Liver (tissue), 3 donors: Measurements from ENCODE around the gene KRT86.
"Not testable (repeated sequence)": the region's sequence is repeated elsewhere in the genome, so short reads cannot be mapped to it uniquely, and the experiment has no call there.

Source experiments
- RXRA ChIP-seq, 2 donors: IDR thresholded peaks; 2 replicates each; pipeline ENCODE4 v1.6.1; 2017 to 2018; ENCODE audit warnings: antibody characterized with exemption in 2 of 2, mild to moderate bottlenecking in 1 of 2
- TF ChIP-seq, protein P1 (sequence below): fragments of 150-350 bp; IDR thresholded peaks from 2 replicates; pipeline ENCODE4 v1.5.1; 2017; ENCODE audit warnings: improper control_type of control experiment, low read depth, low read length; ENCODE audit not compliant: missing input control
- TF ChIP-seq, protein P2 (sequence below): IDR thresholded peaks from 2 replicates; pipeline ENCODE4 v1.6.1; 2016; ENCODE audit warnings: antibody characterized with exemption
- donor health status: healthy.
- donor health status: healthy.

DNA sequence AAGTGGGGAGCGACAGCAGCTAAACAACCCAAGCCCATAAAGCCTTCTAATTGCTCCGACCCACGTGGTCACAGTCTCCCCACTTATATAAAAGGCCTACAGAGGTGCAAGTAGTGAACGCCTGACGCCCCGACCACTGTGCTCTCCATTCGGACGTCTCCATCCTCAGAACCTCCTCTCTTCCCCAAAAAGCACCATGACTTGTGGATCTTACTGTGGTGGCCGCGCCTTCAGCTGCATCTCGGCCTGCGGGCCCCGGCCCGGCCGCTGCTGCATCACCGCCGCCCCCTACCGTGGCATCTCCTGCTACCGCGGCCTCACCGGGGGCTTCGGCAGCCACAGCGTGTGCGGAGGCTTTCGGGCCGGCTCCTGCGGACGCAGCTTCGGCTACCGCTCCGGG lies 27.3 kb downstream of the KRT86 start:
- TF ChIP-seq, protein P1, sequence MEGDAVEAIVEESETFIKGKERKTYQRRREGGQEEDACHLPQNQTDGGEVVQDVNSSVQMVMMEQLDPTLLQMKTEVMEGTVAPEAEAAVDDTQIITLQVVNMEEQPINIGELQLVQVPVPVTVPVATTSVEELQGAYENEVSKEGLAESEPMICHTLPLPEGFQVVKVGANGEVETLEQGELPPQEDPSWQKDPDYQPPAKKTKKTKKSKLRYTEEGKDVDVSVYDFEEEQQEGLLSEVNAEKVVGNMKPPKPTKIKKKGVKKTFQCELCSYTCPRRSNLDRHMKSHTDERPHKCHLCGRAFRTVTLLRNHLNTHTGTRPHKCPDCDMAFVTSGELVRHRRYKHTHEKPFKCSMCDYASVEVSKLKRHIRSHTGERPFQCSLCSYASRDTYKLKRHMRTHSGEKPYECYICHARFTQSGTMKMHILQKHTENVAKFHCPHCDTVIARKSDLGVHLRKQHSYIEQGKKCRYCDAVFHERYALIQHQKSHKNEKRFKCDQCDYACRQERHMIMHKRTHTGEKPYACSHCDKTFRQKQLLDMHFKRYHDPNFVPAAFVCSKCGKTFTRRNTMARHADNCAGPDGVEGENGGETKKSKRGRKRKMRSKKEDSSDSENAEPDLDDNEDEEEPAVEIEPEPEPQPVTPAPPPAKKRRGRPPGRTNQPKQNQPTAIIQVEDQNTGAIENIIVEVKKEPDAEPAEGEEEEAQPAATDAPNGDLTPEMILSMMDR = not testable (repeated sequence)
- TF ChIP-seq, protein P2, sequence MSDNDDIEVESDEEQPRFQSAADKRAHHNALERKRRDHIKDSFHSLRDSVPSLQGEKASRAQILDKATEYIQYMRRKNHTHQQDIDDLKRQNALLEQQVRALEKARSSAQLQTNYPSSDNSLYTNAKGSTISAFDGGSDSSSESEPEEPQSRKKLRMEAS = not testable (repeated sequence)
- not testable (repeated sequence) for TF ChIP-seq RXRA (IDR thresholded peaks at IDR 0.05)
